ENCODE results near the gene ZMYND8. TPM values are rescaled to one million over a fixed set of nuclear protein-coding genes. Genes with fewer than 3 reads are reported as not detected.

ZMYND8 gene
- total and polyA plus RNA-seq, 2 donors (not counting 3 experiments of a cell fraction or from before 2014, with no cell fraction given) = 30.6 to 75.2 TPM

DNA sequence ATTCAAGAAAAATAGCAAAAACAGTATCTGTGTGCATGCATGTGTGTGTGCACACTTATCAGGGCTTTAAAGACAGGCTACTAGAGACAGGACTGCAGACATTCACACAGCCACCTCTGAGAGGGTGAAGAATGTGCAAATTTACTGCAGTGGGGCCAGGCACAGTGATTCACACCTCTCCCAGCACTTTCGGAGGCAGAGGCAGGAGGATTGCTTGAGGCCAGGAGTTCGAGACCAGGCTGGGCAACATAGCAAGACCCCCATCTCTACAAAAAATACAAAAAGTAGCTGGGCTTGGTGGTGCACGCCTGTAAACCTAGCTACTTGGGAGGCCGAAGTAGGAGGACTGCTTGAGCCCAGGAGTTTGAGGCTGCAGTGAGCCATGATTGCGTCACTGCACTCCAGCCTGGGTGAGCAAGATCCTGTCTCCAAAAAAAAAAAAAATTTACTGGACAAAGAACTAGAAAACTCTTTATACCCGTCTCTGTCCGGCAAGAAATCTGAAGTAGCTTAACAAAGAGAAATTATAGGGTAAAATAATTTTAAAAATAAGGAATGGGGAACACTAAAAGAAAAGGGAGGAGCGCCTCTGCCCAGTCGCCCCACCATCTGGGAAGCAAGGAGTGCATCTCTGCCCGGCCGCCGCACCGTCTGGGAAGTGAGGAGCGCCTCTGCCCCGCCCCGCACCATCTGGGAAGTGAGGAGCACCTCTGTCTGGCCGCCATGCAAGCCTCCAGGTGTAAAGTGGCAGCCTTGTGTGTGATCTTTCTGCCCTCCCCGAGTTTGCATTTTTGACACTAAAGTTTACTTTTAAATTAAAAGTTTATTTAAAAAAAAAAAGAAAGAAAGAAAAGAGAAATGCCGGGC is 105.1 kb downstream of the ZMYND8 start:
- no peak overlapping the region for H3K4me3 ChIP-seq (replicated peaks in 1 of 3; ENCODE audit: insufficient read depth in 1 of 3, low read depth in 1 of 3, low read length in 3 of 3)
- FAIRE-seq (no peak), DNase-seq (ENCODE audit: low read depth, low spot score) (no peak)
- peaks cover 31 to 39% of the 10 kb centered on the region in 2 experiments for H3K36me3 ChIP-seq (ENCODE audit: control insufficient read depth in 2 of 2, extremely low read depth in 1 of 2, insufficient read depth in 2 of 2, low read length in 2 of 2)
- H3K9me1 ChIP-seq (replicated peaks; ENCODE audit: control insufficient read depth, extremely low read depth, insufficient read depth, low read length) = no peaks in the 10 kb centered on the region
- intact Hi-C loops (cut with micrococcal nuclease) = loop anchor here (10.0 kb wide), 1 partner anchor 213 kb away; no protein-coding TSS in a partner anchor
- no peaks in the 10 kb centered on the region for H3K9me3 ChIP-seq (replicated peaks; ENCODE audit: control insufficient read depth, insufficient read depth, low read length)
- ChIA-PET CTCF (no interaction called here), POLR2A (no interaction called here)
- no peaks in the 10 kb centered on the region for H3K27me3 ChIP-seq (ENCODE audit: control insufficient read depth in 2 of 2, insufficient read depth in 2 of 2, low read length in 2 of 2)
- TF ChIP-seq, protein P1, sequence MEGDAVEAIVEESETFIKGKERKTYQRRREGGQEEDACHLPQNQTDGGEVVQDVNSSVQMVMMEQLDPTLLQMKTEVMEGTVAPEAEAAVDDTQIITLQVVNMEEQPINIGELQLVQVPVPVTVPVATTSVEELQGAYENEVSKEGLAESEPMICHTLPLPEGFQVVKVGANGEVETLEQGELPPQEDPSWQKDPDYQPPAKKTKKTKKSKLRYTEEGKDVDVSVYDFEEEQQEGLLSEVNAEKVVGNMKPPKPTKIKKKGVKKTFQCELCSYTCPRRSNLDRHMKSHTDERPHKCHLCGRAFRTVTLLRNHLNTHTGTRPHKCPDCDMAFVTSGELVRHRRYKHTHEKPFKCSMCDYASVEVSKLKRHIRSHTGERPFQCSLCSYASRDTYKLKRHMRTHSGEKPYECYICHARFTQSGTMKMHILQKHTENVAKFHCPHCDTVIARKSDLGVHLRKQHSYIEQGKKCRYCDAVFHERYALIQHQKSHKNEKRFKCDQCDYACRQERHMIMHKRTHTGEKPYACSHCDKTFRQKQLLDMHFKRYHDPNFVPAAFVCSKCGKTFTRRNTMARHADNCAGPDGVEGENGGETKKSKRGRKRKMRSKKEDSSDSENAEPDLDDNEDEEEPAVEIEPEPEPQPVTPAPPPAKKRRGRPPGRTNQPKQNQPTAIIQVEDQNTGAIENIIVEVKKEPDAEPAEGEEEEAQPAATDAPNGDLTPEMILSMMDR (IDR thresholded peaks at IDR 0.05; ENCODE audit: extremely low read depth in 1 of 2, insufficient read depth in 1 of 2, low read depth in 1 of 2, low read length in 2 of 2) = no peak
- TF ChIP-seq GATA2 (IDR thresholded peaks at IDR 0.05; ENCODE audit: insufficient read depth, insufficient read length, low read depth, low read length) = no peak
- dilution Hi-C loops (cut with MboI; ENCODE audit: extremely low pct_ligation_motif_present, low sequenced_read_pairs) = no loop called here
- H4K20me1 ChIP-seq (replicated peaks; ENCODE audit: control insufficient read depth, extremely low read depth, insufficient read depth, low read length) = no peaks in the 10 kb centered on the region
- no peak overlapping the region for H3K4me2 ChIP-seq (ENCODE audit: insufficient read depth, low read length)
- peaks cover 4% of the 10 kb centered on the region for H3K79me2 ChIP-seq (ENCODE audit: control insufficient read depth, insufficient read depth, low read length)
- no peak overlapping the region for H3K27ac ChIP-seq (ENCODE audit: insufficient read depth, low read depth, low read length)
- H3K9ac ChIP-seq (replicated peaks; ENCODE audit: extremely low read depth, insufficient read depth, low read length) = no peak overlapping the region
- no peak overlapping the region for H2AFZ ChIP-seq (ENCODE audit: low read depth, low read length)
- BruUV-seq (replicated peaks) = no TSS peak
- H3K4me1 ChIP-seq (ENCODE audit: control insufficient read depth, extremely low read depth, insufficient read depth, low read length) = no peaks in the 10 kb centered on the region

DNA sequence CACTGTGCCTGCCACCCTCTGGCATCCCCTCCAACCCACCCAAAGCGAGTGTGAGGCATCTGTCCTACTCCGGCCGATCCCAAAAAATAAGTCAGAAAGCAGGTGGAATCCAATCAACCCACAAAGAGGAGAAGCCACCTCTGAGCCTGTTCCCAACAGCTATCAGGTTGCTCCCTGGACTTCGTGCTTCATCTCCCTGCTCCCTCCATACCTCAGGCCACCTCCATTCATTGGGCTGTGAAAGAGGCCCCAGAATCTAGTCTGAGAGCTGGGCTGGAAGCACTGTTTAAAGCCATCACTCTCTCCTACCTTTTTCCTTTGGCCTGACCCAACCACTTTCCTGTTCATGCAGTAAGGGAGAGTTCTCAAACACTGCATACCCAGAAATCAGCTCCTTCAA is 106.1 kb downstream of the ZMYND8 start:
- H3K36me3 ChIP-seq (ENCODE audit: control insufficient read depth in 2 of 2, extremely low read depth in 1 of 2, insufficient read depth in 2 of 2, low read length in 2 of 2) = peaks cover 40 to 45% of the 10 kb centered on the region in 2 experiments
- no peak overlapping the region for H2AFZ ChIP-seq (ENCODE audit: low read depth, low read length)
- H3K79me2 ChIP-seq (ENCODE audit: control insufficient read depth, insufficient read depth, low read length) = peaks cover 4% of the 10 kb centered on the region
- H3K4me1 ChIP-seq (ENCODE audit: control insufficient read depth, extremely low read depth, insufficient read depth, low read length) = no peaks in the 10 kb centered on the region
- H3K4me2 ChIP-seq (ENCODE audit: insufficient read depth, low read length) = no peak overlapping the region
- no peaks in the 10 kb centered on the region for H3K9me1 ChIP-seq (replicated peaks; ENCODE audit: control insufficient read depth, extremely low read depth, insufficient read depth, low read length)
- H3K27me3 ChIP-seq (ENCODE audit: control insufficient read depth in 2 of 2, insufficient read depth in 2 of 2, low read length in 2 of 2) = no peaks in the 10 kb centered on the region
- no peak overlapping the region for H3K4me3 ChIP-seq (replicated peaks in 1 of 3; ENCODE audit: insufficient read depth in 1 of 3, low read depth in 1 of 3, low read length in 3 of 3)
- no peak overlapping the region for H3K27ac ChIP-seq (ENCODE audit: insufficient read depth, low read depth, low read length)
- no peak for DNase-seq (ENCODE audit: low read depth, low spot score)
- ChIA-PET CTCF (interaction anchor here (3.2 kb wide), 1 partner anchor 134 kb away, joined by 12 read pairs; no protein-coding TSS in a partner anchor), POLR2A (no interaction called here)
- dilution Hi-C loops (cut with MboI; ENCODE audit: extremely low pct_ligation_motif_present, low sequenced_read_pairs) (no loop called here), intact Hi-C loops (cut with micrococcal nuclease) (loop anchor here (10.0 kb wide), 1 partner anchor 214 kb away; no protein-coding TSS in a partner anchor)
- no peak overlapping the region for H3K9ac ChIP-seq (replicated peaks; ENCODE audit: extremely low read depth, insufficient read depth, low read length)
- H4K20me1 ChIP-seq (replicated peaks; ENCODE audit: control insufficient read depth, extremely low read depth, insufficient read depth, low read length) = no peaks in the 10 kb centered on the region
- no TSS peak for BruUV-seq (replicated peaks)
- no peaks in the 10 kb centered on the region for H3K9me3 ChIP-seq (replicated peaks; ENCODE audit: control insufficient read depth, insufficient read depth, low read length)
- no peak for FAIRE-seq
- TF ChIP-seq POLR2A (IDR thresholded peaks at IDR 0.05; ENCODE audit: low read depth, low read length) (no peak), POLR2AphosphoS5 (IDR thresholded peaks at IDR 0.05; ENCODE audit: insufficient read depth, low read depth, low read length) (no peak), JUN (IDR thresholded peaks at IDR 0.05; ENCODE audit: borderline replicate concordance, insufficient read depth, insufficient read length, low read depth) (no peak), MYC (IDR thresholded peaks at IDR 0.05; ENCODE audit: low read depth, low read length) (no peak), EZH2 (IDR thresholded peaks at IDR 0.05; ENCODE audit: borderline replicate concordance, low read depth, low read length, severe bottlenecking) (no peak), GATA2 (IDR thresholded peaks at IDR 0.05; ENCODE audit: insufficient read depth, insufficient read length, low read depth, low read length) (no peak), FOS (IDR thresholded peaks at IDR 0.05; ENCODE audit: borderline replicate concordance, insufficient read depth, low read length) (no peak)
- TF ChIP-seq, protein P2, sequence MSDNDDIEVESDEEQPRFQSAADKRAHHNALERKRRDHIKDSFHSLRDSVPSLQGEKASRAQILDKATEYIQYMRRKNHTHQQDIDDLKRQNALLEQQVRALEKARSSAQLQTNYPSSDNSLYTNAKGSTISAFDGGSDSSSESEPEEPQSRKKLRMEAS (IDR thresholded peaks at IDR 0.05; ENCODE audit: insufficient read depth, insufficient read length) = no peak
- TF ChIP-seq, protein P1 (IDR thresholded peaks at IDR 0.05; ENCODE audit: extremely low read depth in 1 of 2, insufficient read depth in 1 of 2, low read depth in 1 of 2, low read length in 2 of 2) = no peak

Measured in endothelial cell of umbilical vein (primary cell).